GM19240 (cell line): ENCODE data around the gene COL5A3.
A peak's percentile ranks its signal among the peaks of the same experiment; 100 is the strongest.
"Not testable (repeated sequence)": the region's sequence is repeated elsewhere in the genome, so short reads cannot be mapped to it uniquely, and the experiment has no call there.

Source experiments
- DNase-seq: peaks from one replicate; pipeline ENCODE4 v3.0.0; 2011; ENCODE audit warnings: low spot score; ENCODE audit not compliant: insufficient read length

Gene COL5A3

DNA sequence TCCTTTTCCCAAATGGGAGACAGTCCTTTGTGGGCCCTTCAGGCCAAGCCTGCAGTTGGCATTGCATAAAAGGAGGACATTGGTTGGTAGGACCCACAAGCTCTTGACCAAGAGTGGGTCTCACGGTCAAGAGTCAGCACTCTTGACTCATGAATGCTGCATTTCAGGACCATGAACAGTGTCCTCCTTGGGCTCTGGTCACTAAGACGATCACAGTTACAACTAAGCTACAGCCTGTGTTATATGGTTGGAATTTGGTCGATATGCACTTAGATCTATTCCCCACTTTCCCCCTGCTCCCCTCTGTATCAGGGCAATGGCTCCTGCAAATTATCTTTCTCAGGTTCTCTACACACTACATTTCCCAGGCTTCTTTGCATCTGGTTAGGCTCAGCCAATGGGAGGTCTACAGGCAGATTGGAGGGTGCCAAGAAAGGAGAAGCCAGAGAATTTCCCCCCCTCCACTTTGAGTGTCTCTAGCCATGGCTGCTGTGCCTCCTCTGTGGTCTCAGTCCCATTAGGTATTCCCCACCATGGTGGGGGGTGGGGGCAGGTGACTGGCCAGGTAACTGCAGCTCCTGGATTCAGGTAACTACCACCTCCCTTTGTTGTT, 70.9 kb downstream of the COL5A3 start:
- no peak for DNase-seq

- no peak for DNase-seq
These were observed 73.3 kb downstream of the COL5A3 start for GRCh38 chr19:9937001-9937411.

DNA sequence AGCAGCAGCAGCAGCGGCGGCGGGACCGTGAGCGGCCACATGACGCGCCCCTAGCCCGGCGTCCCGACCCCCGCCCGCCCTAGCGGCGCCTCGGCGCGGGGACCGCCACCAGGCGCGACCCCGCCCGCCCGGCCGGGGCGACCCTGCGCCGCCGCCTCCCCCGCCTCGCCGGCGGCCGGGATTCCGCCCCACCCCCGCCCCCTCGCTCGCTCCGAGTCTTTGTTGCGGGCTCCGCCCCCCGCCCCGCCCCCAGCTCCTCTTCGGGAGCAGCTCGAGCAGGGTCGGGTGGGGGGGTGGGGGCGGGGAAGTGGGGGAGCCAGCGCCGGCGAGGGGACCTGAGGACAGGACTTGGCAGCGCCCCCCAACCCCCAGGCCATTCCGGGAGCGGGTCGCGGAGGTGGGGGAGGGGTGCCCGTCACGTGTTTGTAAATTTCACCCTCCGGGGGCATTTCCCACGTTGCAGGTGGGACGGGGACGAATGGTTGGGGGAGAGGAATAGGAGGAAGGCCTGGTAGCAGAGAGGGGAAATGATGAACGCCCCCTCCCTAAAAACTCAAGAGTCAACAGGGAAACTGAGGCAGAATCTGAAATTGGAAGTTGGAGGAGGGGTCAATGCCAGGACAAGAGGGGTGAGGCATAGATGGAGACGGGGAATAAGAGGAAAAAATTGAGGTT, 73.8 kb downstream of the COL5A3 start, which contains the start of gene OLFM2:
TSS of gene OLFM2 (minus strand) at position 190 of the 675 bp plus-strand sequence. CDS start at position 41, 149 bp downstream.
- no peak for DNase-seq

DNA sequence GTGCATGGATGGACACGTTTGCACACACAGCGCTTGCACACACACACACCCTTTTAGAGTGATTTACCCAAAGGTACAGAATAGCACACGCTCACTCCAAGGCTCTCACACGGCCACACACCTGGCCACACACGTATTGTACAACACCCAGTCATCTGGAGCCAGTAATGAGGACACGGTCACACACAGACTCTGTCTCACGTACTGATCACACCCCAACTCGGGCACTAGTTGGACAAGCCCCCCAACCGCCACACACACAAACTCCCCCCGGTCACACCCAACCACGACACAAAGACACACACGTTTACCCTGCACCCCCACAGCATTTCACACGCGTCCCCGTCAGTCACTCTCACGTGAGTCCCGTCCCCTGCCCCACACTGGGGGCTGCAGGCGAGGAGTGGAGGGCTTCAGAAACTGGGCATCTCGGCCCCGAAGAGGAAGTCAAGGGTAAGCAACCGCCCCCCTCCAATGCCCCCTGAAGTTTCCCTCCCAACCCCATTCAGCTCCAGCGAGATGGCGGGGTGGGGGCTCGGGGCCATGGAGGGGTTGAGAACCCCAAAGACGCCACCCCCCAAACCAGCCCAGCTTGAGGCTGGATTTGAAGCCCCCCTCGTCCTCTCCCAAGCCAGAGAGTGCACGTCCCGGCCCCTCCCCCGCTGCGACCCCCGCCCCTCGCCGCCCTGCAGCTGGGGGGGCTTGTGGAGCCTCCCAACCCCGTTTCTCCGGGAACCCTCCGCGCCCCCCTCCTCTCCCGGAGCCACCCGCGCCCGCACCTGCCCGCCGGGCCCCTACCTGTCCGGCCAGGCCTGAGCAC, 74.6 kb downstream of the COL5A3 start:
- DNase-seq: no peak

GRCh38 chr19:9934132-9934950, 76.0 kb downstream of the COL5A3 start:
- peak; percentile 71 for DNase-seq

GRCh38 chr19:9932835-9933234, 77.5 kb downstream of the COL5A3 start:
- no peak for DNase-seq

DNA sequence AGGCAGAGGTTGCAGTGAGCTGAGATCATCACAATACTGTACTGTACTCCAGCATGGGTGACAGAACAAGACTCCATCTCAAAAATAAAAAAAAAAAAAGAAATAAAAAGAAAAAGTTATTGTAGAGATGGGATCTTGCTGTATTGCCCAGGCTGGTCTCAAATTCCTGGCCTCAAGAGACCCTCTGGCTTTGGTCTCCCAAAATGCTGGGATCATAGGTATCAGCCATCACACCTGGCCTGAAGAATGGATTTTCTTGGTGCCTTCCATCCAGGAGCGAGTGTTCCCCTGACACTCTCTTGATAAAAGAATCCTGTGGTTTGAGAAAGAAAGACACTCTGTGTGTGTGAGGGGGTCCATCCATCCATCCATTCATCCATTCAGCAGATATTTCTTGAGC, 78.7 kb downstream of the COL5A3 start:
- DNase-seq: no peak

GRCh38 chr19:9923440-9923839, 86.9 kb downstream of the COL5A3 start:
- no peak for DNase-seq

GRCh38 chr19:9922782-9923379, 87.4 kb downstream of the COL5A3 start:
- not testable (repeated sequence) for DNase-seq

- no peak for DNase-seq
These were observed 93.0 kb downstream of the COL5A3 start for GRCh38 chr19:9917321-9917720.

DNA sequence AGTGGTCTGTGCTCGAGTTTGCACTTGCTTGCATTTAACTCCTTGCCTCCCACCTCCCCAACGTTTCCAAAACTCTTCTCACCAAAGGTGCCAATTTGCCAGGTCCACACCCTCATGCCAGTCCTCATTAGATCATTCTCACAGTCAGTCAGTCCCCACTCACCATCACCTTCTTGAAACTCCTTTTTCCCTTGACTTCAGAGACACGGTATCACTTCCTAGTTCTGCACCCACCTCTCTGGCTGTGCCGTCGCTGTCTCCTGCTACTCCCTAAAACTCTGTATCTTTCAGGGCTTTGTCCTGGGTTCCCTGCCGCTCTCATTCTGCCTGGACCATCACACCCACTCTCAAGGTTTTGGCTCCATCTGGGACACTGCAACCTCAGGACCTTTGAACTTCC, 93.6 kb downstream of the COL5A3 start:
- no peak for DNase-seq

DNA sequence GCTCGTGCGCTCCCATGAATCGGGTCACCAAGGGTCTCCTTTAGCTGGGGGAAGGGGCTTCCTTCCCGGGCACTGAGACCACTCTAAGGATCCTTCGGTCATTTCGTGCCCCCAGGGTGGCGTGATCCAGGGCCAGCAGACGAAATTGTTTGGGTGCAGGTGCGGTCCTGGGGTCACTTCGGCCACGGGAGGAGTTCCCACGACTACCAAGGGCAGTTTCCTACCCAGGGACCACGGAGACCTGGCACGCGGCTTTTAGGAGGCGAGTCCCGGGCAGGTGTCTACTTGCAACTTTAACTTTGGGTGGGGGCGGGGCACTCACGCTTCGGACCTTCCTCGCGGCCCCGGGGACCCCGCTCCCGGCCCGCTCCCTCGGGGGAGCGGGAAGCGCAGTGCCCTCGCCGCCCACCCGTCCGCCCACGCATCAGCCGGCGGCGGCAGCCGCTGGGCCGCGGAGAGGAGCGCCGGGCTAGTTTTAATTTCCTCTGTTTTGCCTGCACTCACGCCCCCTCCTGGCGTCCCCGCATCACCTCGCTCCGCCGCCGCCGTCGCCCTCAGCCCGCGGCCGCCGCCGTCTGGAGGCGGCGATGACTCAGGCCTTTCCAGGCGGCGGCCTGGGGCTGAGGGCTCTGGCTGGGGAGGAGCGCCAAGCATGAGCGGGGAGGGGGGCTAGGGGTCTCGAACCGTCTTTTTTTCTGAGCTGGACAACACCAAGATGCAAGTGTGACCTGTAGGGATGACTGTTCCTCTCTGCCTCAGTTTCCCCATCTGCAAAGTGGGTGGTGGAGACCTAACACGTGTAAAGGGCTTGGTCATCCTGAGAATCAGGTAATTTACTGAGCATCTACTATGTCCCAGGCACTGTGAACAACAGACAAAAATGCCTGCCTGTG, 95.7 kb downstream of the COL5A3 start:
- DNase-seq: peak; percentile 63

- no peak for DNase-seq
These were observed 96.3 kb downstream of the COL5A3 start for GRCh38 chr19:9914001-9914314.

- no peak for DNase-seq
These were observed 96.9 kb downstream of the COL5A3 start for GRCh38 chr19:9913237-9914000.

DNA sequence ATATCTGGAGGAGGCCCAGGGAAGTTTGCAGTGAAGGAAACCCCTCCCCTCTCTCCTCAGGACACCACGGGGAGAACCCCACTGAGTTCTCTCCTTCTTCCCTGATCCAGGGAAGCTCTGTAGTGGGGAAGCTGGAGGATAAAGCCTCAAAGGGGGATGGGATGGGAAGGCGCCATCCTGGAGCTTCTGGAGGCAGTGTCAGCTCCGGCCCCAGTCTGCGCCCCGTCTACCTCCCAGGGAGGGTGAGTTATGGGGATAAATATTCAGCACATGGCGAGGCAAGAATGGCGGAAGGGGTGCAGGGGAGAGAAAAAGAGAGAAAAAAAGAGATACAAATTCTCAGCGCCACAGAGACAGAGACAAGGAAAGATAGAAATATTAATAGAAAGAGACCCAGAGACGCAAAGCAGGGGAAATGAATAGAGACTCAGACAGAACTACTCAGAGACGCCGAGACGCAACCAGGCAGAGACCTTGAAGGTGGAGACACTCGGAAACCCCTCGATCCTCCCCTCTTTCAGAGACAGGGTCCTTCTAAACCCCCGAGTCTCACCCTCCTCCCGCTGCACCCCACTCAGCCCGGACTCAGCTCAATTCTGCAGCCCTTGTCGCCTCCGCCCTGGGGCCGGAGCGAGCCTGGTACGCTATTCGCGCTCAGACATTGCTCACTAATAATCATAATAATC, 97.6 kb downstream of the COL5A3 start:
- DNase-seq: no peak

GRCh38 chr19:9911524-9912185, 98.6 kb downstream of the COL5A3 start:
- no peak for DNase-seq

DNA sequence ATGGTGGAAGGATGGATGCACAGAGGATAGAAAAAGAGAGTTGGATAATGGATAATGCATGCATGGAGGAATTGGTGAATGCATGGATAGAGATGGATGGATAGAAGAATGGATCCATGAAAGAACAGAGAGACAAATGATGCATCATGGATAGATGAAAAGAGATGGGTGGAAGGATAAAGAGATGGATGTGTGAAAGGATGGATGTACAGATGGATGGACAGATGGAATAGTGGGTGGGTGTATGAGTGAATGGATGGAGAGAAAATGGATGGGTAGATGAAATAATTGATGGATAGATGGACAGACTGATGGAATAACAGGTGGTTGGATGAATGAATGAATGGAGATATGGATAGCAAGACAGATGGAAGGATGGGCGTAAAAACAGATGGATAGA, 99.7 kb downstream of the COL5A3 start:
- DNase-seq: no peak
